HG02642 (cell line): Measurements from ENCODE around the gene TRMU.
"Not testable (repeated sequence)": the region's sequence is repeated elsewhere in the genome, so short reads cannot be mapped to it uniquely, and the experiment has no call there.

ENCODE experiments used
- ATAC-seq: cut with Tn5 transposase; IDR thresholded peaks from one replicate; pipeline ENCODE4 v1.9.1; 2021; ENCODE audit warnings: mild to moderate bottlenecking; ENCODE audit not compliant: unreplicated experiment, poor library complexity

TRMU gene

GRCh38 chr22:46297151-46297812, 38.2 kb upstream of the TRMU start:
- no peak for ATAC-seq

DNA sequence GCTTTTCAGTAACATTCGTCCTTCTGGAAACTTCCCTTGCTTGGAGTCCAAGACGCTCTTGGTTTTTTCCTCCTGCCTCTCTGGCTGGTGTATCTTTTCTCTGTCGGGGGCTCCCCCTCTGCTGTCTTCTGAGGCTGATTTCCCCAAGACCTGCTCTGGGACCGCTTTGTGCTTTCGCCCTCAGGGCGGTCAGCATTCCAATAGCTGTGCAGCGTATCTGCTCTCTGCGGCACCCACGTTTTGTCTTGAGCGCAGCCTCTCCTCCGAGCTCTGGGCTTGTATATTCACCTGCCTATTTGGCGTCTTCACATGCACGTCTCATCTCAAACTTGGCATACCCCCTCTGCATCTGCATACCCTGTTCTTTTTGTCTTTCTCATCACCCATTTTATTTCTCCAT, 36.4 kb upstream of the TRMU start:
- no peak for ATAC-seq

- no peak for ATAC-seq
Measured at GRCh38 chr22:46300491-46300890, 35.0 kb upstream of the TRMU start.

- no peak for ATAC-seq
Measured at GRCh38 chr22:46303347-46303965, 32.1 kb upstream of the TRMU start.

- no peak for ATAC-seq
Measured at GRCh38 chr22:46308283-46308988, 27.1 kb upstream of the TRMU start.

DNA sequence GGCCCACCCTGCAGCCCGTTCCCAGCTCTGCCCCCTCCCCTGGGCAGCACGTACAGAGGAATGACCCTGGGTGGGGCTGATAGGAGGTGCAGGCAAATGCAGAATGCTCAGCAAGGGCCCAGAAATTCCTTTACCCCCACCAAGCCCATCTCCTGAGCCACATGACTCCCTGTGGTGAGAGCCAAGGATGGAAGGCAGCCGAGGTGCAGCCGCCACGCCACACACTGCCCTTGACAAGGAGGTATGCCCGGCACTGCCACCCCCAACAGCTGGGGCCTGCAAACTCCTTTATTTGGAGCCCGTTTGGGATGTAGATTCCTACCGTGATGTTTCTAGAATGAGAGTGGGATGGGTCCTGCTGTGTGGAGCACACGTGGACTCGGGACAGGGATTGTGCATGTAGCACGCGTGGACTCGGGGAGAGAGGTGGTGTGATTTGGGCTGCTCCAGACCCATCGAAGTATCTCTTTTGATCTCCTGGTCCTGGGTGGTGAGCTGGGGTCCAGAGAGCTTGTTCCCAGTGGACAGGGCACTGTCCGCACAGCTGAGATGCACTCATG, 25.9 kb upstream of the TRMU start:
- no peak for ATAC-seq

GRCh38 chr22:46312056-46312455, 23.5 kb upstream of the TRMU start:
- no peak for ATAC-seq

- ATAC-seq: not testable (repeated sequence)
Measured at GRCh38 chr22:46312848-46313247, 22.7 kb upstream of the TRMU start.

- ATAC-seq: no peak
Measured at GRCh38 chr22:46315976-46316375, 19.5 kb upstream of the TRMU start.

- no peak for ATAC-seq
Measured at GRCh38 chr22:46317646-46318045, 17.9 kb upstream of the TRMU start.

GRCh38 chr22:46318576-46318975, 16.9 kb upstream of the TRMU start:
- ATAC-seq: no peak

- no peak for ATAC-seq
Measured at GRCh38 chr22:46319319-46319718, 16.2 kb upstream of the TRMU start.

GRCh38 chr22:46320166-46320710, 15.3 kb upstream of the TRMU start:
- ATAC-seq: no peak

DNA sequence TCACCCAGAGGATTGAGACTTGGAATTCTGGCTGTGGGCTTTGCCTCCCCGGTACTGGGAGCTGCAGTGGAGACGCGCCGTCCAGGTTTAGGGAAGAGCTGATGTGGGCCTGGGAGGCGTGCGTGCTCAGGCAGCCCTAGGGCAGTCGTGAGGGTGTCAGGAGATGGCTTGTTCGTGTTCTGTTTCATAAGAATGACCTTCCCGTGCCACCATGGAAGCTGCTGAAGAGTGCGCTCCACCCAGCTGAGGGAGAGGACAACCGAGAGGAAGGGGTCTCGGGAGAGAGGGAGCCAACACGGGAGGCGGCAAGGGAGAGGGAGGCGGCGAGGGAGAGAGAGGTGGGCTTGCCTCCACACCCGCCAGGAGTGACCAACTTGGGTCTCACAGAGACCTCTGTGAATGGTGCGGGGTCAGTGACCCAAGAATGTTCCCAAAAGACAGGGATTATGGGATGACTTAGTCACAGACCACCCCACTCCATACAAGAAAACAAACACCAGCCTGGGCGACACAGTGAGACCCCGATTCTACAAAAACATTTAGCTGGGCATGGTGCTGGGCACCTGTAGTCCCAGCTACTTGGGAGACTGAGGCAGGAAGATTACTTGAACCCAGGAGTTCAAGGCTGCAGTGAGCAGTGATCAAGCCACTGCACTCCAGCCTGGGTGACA, 14.7 kb upstream of the TRMU start:
- no peak for ATAC-seq

- ATAC-seq: no peak
Measured at GRCh38 chr22:46322711-46323110, 12.8 kb upstream of the TRMU start.

- ATAC-seq: no peak
Measured at GRCh38 chr22:46323162-46323561, 12.4 kb upstream of the TRMU start.

DNA sequence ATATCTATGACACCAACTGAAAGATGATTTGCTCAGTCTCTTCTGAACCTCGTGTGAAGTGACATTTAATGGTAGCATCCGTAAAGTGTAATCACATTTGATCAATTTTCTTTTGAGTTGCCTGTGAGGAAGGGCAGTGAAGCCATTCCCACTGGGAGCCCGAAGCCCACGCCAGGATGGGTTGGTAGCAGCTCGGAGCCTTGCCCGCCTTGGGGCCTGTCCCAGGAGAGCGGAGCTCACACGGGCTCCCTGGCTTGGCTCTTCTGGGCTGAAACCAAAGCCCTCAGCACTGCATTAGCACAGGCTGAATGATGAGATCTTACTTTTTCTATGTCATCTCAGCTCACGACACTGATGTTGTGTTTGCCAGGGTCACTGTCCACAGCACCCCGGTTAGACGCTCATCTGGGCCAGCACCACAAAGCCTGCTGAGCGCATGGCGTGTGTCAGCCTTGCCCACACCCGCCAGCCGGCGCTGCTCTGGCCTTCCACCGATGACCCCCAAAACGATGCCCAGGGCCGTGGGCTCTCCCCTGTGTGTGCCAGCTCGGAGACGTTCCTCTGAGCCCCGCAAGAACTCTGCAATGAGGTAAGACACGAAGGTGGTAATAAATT, 9.3 kb upstream of the TRMU start:
- ATAC-seq: no peak

GRCh38 chr22:46327691-46328465, 7.6 kb upstream of the TRMU start:
- no peak for ATAC-seq

DNA sequence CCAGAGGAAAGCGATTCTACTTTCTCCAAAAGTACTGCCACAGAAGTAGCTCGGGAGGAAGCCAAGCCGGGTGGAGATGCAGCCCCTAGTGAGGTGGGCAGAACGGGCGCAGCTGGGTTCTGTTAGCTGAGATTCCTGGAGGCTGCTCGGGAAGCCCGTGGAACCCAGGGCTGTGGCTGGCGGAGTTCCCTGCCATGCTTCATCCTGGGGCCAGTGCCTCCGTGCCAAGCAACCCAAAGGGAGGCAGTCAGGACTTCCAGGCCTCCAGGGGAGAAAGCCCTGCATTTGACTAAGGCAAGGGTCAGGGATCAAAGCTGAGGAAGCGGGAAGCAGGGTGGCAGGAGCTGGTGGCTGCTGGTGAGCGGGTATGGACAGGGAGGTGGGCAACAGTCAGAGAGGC, 6.7 kb upstream of the TRMU start:
- ATAC-seq: no peak
